ENCODE data around the gene PRM1. TPM values are rescaled to one million over a fixed set of nuclear protein-coding genes. Genes with fewer than 3 reads are reported as not detected.

The PRM1 gene
- total RNA-seq, 2 donors from 2014 or later, result not detected

DNA sequence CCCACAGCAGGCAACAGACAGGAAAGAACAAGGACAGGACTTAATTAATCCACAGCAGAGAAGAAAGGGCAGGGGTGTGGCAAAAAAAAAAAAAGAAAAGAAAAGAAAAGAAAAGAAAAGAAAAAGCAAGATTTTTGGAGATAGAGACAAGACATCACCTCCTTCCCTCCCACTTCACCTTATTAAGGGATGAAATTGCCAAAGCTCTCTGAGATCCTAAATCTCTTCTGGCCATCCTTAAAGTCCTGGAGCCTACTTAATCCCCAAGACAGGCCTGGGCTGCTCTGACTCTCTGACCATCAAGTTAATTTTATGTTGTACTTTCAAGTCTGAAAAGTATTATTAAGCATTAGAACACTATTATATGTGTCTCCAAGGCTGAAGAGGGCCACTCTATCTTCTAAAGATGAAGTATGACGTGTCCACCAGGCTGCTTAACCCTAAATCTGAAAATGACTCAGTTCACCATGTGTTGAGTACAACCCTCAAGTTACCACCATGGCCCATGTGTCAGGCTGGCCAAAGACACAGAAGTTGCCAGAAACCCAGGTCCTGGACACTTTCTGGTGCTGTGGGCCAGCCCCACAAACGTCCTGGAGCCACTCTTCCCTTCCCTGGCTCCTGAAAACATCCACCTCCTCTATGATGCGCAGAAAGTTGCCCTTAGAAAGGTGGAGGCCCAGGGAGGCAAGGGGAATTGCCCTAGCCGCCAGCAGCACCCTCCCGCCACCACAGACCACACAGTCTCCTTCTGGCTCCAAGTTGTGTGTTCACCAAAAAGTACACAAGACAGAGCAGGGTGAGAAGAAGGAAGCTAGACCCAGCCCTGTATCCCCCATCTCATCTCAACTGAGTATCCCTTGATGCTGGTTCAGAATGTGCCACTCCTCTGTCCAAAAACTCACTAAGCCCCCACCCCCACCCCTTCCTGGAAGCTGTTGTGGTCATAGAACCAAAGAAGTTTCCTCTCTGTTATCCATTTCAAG, 27.8 kb downstream of the PRM1 start:
- Mint-ChIP-seq H3K9me3 (no peaks in the 10 kb centered on the region), H3K36me3 (peaks cover 30 to 43% of the 10 kb centered on the region in 2 donors), H3K27ac (peak overlapping the region; percentile 97 to 98)
- ATAC-seq, result peak; percentile 23 to 43
- peak; percentile 53 to 85 for DNase-seq (ENCODE audit: low spot score in 2 of 2)

DNA sequence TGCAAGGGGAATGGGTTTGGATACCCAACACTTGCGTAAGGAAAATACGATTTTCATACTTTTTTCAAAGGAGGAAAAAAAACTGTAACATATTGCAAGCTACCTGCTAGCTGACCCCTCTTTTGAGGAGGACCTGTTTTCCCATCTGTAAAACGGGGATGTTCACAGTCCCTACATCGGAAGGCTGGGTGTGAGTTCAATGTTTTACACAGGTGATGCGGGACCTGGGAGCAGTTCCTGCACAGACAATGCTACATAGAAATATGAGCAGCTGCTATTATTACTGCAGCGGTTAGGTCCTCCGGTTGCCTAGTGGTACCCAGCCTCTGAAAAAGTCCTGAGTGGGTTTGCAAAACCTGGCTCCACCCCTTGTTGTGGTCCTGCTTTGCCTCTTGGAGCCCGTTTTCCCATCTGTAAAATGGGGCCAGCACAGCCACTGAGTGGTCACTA, 28.6 kb downstream of the PRM1 start:
- Mint-ChIP-seq H3K27ac (peak overlapping the region; percentile 97 to 98), H3K9me3 (no peaks in the 10 kb centered on the region), H3K36me3 (peaks cover 30 to 49% of the 10 kb centered on the region in 2 donors)
- DNase-seq (ENCODE audit: low spot score in 2 of 2) (no peak), ATAC-seq (no peak)

DNA sequence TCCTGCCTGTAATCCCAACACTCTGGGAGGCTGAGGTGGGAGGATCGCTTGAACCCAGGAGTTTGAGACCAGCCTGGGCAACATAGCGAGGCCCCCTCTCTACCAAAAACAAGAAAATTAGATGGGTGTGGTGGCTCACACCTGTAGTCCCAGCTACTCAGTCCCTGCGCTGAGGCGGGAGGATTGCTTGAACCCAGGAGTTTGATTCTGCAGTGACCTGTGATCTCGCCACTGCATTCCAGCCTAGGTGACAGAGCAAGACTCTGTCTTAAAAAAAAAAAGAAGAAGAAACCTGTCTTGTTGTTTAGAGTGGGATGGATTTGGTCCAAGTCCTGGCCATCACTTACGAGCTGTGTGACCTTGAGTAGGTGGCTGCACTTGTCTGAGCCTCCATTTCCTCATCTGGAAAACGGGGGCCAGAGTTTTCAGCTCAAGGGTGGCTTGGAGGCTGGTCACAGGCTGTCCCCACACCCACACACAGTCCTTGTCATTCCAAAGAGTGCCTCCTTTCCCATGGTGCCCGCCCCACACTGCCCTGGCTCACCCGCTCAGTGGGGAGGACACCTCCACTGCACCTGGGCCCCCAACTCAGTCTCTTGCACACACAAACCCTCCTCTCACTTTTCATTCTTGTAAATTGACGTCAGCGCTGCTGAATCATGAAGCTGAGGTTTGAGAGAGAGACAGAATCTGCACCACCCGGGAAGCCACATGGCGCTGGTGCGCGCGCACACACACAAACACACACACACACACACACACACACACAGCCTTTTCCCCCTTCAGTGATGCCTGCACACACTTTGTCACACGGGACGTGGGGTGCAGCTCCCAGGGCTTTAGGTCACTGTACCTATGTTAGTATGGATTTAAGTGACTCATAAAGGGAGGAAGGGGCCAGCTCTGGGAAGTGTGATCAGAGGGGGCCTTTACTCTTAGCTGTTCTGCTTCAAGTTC, 29.3 kb downstream of the PRM1 start:
- ATAC-seq (peak; percentile 47 to 55), DNase-seq (ENCODE audit: low spot score in 2 of 2) (peak; percentile 76 to 88)
- Mint-ChIP-seq H3K9me3 (no peaks in the 10 kb centered on the region), H3K36me3 (peaks cover 30 to 53% of the 10 kb centered on the region in 2 donors), H3K27ac (peak overlapping the region; percentile 97 to 98)

DNA sequence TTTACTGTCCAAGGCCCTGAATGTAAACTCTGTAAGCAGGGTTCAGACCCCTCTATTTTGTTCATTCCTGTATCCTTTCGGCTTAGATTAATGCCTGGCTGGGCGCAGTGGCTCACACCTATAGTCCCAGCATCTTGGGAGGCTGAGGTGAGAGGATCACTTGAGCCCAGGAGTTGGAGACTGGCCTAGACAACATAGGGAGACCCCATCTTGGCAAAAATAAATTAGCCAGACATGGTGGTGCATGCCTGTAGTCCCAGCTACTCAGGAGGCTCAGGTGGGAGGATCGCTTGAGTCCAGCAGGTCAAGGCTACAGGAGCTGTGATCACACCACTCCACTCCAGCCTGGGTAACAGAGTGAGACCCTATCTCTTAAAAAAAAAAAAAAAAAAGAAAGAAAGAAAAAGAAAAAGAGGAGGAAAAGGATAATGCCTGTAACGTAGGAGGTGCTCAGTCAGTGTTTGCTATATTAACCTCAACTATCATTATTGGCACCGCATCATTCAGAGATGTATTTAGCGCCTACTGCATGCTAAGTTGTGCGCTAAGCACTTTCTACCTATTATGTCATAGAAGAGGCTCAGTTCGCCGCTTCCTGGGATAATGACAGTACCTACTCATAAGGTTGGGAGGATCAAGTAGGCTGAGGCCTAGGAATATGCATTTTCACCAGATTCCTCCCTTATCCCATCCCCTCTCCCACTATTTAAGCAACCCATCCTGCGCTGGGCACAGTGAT, 30.2 kb downstream of the PRM1 start:
- ATAC-seq, result no peak
- DNase-seq (ENCODE audit: low spot score in 2 of 2), result no peak
- peaks cover 30 to 53% of the 10 kb centered on the region in 2 donors for H3K36me3 Mint-ChIP-seq
- H3K27ac Mint-ChIP-seq, result peak overlapping the region; percentile 97 to 98
- no peaks in the 10 kb centered on the region for H3K9me3 Mint-ChIP-seq

DNA sequence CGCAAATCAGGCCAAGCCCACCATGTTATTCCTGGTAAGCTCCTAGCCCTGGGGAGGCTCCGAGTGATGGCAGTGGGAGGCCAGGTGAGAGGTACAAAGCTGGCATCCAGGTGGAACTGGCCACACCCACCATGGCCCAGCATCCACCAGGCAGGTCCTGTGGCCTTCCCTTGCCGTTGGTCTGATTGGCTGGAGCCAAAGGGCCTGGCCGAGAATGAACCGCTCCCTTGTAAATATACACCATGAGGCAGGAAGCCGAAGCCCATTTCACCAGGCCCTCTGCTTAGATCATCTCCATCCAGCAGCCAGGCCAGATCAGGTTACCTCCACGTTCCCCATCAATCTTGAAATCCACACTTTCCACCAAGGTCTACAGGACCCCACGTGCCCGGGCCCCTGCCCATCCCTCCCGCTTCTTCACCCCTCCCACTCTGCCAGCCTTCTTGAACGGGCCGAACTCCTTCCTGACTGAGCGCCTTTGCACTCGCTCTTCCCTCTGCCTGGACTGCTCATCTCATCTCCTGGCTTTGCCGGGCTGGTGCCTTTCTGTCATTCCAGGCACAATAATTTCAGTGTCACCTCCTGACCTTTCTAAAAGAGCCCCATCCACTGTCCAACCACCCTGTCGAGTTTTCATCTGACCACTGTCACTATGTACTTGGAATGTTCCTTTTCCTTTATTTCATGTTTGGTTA, 30.9 kb downstream of the PRM1 start:
- H3K36me3 Mint-ChIP-seq, result peaks cover 30 to 53% of the 10 kb centered on the region in 2 donors
- peak overlapping the region; percentile 97 to 98 for H3K27ac Mint-ChIP-seq
- H3K9me3 Mint-ChIP-seq, result no peaks in the 10 kb centered on the region
- DNase-seq (ENCODE audit: low spot score in 2 of 2) (peak in 1 of 2 donors; percentile 65), ATAC-seq (no peak)

DNA sequence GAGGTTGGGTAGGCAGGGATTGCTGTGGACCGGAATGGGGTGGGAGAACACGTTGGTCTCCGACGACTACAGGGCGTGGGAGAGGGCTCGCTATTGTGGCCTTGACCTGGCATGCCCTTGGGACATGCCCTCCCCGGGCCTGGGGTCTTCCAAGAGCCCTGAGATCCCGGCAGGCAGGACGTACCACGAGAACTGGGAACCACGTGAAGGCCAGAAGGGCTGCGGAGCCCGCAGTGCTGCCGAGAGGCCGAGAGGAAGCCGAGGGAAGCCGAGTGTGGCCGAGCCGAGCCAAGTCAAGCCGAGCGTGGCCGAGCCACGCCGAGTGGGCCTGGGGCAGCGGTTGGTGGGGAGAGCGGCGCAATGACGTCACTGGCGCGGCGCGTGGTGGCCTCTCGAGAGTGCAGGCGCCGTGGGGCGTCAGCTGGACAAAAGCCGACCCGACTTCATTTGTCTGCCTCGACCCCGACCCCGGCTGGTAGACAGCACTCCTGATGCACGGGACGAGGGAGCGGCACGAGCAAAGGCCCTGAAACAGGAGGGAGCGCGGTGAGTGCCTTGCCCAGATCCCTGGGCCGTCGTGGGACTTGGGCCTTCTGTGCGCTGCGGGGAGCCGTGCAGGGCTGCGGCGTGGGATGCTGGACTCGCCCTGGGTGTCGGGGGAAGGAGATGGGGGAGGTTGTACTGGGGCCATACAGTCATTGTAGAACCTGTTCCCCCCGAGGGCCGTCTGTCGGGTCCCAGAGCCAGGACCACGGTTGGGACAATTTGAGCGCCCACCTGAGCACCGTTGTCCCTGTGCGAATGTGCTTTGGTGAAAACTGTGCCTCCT, 31.7 kb downstream of the PRM1 start:
- DNase-seq (ENCODE audit: low spot score in 2 of 2) (no peak), ATAC-seq (no peak)
- Mint-ChIP-seq H3K36me3 (peaks cover 27 to 47% of the 10 kb centered on the region in 2 donors), H3K27ac (peak overlapping the region; percentile 26 to 97), H3K9me3 (no peaks in the 10 kb centered on the region)

DNA sequence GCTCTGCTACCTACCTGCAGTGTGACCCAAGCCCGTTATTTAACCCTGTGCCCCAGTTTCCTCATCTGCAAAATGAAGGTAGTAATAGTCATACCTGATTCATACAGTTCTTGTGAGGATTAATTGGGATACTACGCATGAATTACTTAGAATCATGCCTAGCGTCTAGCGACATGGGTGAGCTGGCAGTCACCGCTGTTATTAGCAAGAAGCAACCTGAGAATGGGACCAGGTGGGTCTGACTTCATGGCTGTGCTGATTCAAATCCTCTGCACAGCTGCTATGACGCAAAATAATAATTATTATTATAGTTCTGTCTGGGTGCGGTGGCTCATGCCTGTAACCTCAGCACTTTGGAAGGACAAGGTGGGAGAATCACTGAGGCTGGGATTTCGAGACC, 33.0 kb downstream of the PRM1 start:
- Mint-ChIP-seq H3K9me3 (no peaks in the 10 kb centered on the region), H3K36me3 (peaks cover 16 to 34% of the 10 kb centered on the region in 2 donors), H3K27ac (peak overlapping the region in 1 of 2 donors; percentile 97)
- DNase-seq (ENCODE audit: low spot score in 2 of 2) (no peak), ATAC-seq (no peak)

DNA sequence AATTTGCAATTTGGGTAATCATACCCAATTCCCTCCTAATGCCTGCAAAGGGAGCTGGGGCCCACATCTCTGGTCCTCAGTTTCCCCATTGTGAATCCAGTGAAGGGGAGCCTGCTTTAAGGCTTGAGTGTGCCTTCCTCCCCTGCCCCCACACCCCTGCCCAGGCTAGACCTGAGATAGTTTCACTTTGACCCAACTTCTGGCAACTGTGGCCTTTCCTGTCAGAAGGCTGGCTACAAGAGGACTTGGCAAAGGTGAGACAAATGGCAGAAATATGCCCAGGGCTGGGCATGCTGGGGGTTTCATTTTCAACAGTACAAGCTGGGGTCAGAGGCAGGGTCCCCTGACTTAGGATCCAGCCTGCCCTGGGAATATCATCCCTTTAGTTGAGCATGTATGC, 35.1 kb downstream of the PRM1 start:
- Mint-ChIP-seq H3K27ac (peak overlapping the region in 1 of 2 donors; percentile 97), H3K36me3 (peaks cover 0 to 18% of the 10 kb centered on the region in 2 donors), H3K9me3 (no peaks in the 10 kb centered on the region)
- ATAC-seq, result peak; percentile 18 to 64
- no peak for DNase-seq (ENCODE audit: low spot score in 2 of 2)

DNA sequence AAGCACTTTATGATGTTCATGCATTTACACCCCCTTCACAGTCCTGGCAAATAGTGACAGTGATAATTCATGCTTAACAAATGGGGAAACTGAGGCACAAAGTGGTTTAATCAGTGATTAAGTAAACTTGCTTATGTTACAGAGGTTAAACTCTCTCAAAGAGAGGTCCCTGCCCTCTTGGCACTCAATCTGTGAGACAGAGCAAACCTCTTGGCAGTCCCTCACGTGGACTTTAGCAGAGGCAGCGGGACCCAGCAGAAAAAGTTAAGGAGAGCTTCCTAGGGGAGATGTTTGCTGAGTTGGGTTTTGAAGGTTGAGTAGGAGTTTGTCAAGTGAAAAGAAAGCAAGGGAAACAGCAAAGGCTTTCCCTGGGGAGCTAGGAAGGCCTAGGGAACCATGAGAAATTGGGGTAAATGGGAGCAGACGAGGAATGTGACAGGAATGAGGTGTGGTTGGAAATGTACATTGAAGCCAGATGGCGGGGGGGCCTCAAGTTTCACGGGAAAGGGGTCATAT, 35.9 kb downstream of the PRM1 start:
- ATAC-seq, result no peak
- H3K27ac Mint-ChIP-seq, result peak overlapping the region in 1 of 2 donors; percentile 97

DNA sequence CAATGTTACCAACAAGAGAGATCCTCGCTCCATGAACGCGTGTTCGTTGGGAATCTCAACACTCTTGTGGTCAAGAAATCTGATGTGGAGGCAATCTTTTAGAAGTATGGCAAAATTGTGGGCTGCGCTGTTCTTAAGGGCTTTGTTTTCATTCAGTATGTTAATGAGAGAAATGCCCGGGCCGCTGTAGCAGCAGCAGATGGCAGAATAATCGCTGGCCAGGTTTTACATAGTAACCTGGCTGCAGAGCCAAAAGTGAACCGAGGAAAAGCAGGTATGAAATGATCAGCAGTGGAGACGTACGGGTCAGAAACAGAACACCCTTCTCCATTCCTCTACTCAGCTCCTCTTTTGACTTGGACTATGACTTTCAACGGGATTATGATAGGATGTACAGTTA, 38.5 kb downstream of the PRM1 start:
- Mint-ChIP-seq H3K9me3 (no peaks in the 10 kb centered on the region), H3K27ac (no peak overlapping the region), H3K36me3 (peaks cover 0 to 5% of the 10 kb centered on the region in 2 donors)
- DNase-seq (ENCODE audit: low spot score in 2 of 2) (no peak), ATAC-seq (no peak)

More for the DNA sequence above, 35.9 kb downstream of the PRM1 start:
- Mint-ChIP-seq H3K36me3 (peaks cover 0 to 11% of the 10 kb centered on the region in 2 donors), H3K9me3 (no peaks in the 10 kb centered on the region)
- DNase-seq (ENCODE audit: low spot score in 2 of 2), result no peak

DNA sequence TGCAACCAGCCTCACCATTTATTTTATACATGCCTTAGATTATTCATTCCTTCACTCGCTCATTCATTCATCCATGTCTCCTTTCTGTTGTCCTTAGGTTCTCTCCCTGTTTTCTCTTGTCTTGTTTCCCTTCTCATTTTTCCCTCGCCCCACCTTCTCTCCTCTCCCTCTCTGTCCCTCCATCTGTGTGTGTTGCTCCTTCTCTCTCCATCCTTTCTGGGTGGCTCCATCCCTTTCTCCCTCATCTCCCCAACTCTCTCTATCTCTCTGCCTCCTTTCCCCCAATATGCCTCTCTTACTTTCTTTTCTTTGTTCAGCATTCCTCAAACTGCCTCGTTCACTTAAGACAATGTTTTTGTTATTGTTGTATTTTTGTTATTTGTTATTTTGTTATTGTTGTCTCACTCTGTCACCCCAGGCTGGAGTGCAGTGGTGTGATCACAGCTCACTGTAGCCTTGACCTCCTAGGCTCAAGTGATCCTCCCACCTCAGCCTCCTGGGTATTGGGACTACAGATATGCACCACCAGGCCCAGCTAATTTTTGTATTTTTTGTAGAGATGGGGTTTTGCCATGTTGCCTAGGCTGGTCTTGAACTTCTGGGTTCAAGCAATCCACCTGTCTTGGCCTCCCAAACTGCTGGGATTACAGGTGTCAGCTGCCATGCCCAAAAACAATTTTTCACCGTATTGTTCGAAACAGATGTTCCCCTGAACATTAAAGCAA, 39.5 kb downstream of the PRM1 start:
- ATAC-seq (no peak), DNase-seq (ENCODE audit: low spot score in 2 of 2) (no peak)
- Mint-ChIP-seq H3K9me3 (no peaks in the 10 kb centered on the region), H3K36me3 (no peaks in the 10 kb centered on the region), H3K27ac (no peak overlapping the region)

DNA sequence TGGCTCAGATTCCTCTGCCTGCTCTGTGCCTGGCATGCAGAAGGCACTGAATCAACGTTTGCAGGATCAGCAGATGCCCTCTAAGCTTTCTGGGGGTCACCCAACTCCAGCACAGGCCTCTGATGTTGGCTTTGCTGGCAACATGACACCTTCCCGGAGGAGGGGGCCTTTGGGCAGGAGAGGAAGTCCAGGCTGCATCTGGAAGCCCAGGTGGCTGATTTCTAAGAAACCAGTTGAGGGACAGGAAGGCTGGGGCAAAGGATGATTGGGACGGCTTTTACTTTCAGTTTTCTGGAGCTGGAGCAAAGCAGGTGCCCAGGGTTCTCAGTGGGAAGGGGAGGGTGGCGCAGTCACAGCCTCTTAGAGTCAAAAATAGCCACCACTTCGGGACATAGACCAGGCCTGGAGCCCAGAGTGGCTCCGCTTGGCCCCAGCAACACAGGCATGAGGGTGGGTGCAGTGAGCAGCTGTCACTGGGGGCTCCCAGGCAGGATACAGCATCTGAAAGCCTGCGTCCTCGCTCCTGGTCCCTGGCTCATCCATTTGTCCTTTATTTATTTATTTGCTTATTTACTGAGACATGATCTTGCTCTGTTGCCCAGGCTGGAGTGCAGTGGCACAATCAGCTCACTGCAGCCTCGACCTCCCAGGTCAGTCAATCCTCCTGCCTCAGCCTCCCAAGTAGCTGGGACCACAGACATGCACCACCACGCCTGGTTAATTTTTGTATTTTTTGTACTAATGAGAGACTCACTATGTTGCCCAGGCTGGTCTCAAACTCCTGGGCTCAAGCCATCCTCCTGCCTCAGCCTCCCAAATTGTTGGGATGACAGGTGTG, 40.3 kb downstream of the PRM1 start:
- H3K27ac Mint-ChIP-seq, result peak overlapping the region in 1 of 2 donors; percentile 91
- no peak for DNase-seq (ENCODE audit: low spot score in 2 of 2)

More for the DNA sequence above, 40.3 kb downstream of the PRM1 start:
- no peaks in the 10 kb centered on the region for H3K36me3 Mint-ChIP-seq
- peak; percentile 47 to 55 for ATAC-seq
- H3K9me3 Mint-ChIP-seq, result no peaks in the 10 kb centered on the region
